Fibroblast of mammary gland (primary cell): ENCODE results near the gene FAM78A.

ENCODE experiments used
- DNase-seq: peaks from one replicate; pipeline ENCODE4 v3.0.0-alpha.2; 2010; ENCODE audit warnings: low read depth
- H3K4me3 ChIP-seq: 2 replicates; pipeline ENCODE4 v1.5.1; 2011; ENCODE audit warnings: low read depth, mild to moderate bottlenecking, low read length, moderate library complexity; ENCODE audit not compliant: control insufficient read depth
- CTCF ChIP-seq: conservative IDR thresholded peaks from 2 replicates; pipeline ENCODE4 v1.5.1; 2011; ENCODE audit warnings: low read depth, low read length, inconsistent platforms; ENCODE audit not compliant: control insufficient read depth, insufficient read depth

Gene FAM78A

GRCh38 chr9:131302244-131303075, 26.1 kb upstream of the FAM78A start:
- no peak overlapping the region for H3K4me3 ChIP-seq
- DNase-seq, result no peak
- no peak for TF ChIP-seq CTCF

- TF ChIP-seq CTCF, result no peak
- DNase-seq, result no peak
- H3K4me3 ChIP-seq, result no peak overlapping the region
Observed at GRCh38 chr9:131300444-131300843, 24.1 kb upstream of the FAM78A start.

- no peak overlapping the region for H3K4me3 ChIP-seq
- no peak for TF ChIP-seq CTCF
- no peak for DNase-seq
Observed at GRCh38 chr9:131299961-131300347, 23.6 kb upstream of the FAM78A start.

- TF ChIP-seq CTCF, result no peak
- no peak overlapping the region for H3K4me3 ChIP-seq
- DNase-seq, result no peak
Observed at GRCh38 chr9:131299346-131299960, 23.1 kb upstream of the FAM78A start.

GRCh38 chr9:131298816-131299215, 22.5 kb upstream of the FAM78A start:
- no peak for TF ChIP-seq CTCF
- H3K4me3 ChIP-seq, result no peak overlapping the region
- no peak for DNase-seq

- H3K4me3 ChIP-seq, result no peak overlapping the region
- no peak for TF ChIP-seq CTCF
- no peak for DNase-seq
Observed at GRCh38 chr9:131298341-131298740, 22.0 kb upstream of the FAM78A start.

GRCh38 chr9:131297903-131298302, 21.6 kb upstream of the FAM78A start:
- TF ChIP-seq CTCF, result no peak
- H3K4me3 ChIP-seq, result no peak overlapping the region
- no peak for DNase-seq
